Activated CD4-positive, alpha-beta T cell treated with anti-CD3 and anti-CD28 coated beads for 36 hours (primary cell): ENCODE results near the gene ECHS1. TPM values are rescaled to one million over a fixed set of nuclear protein-coding genes. Genes with fewer than 3 reads are reported as not detected.

ENCODE experiments used
- ATAC-seq: fragments of 200-7000 bp; cut with Tn5 transposase; one replicate; pipeline ENCODE4 v1.10.0; 2021; ENCODE audit warnings: mild to moderate bottlenecking, moderate library complexity
- CTCF ChIA-PET: fragments of 350-600 bp; sonication (Branson Sonifier 250); formaldehyde crosslinking; loops from one replicate; lab custom pipeline; 2021; ENCODE audit warnings: antibody characterized with exemption; lab: Charles Lee
- POLR2A ChIA-PET: fragments of 350-600 bp; sonication (Branson Sonifier 250); formaldehyde crosslinking; loops from one replicate; lab custom pipeline; 2021; ENCODE audit warnings: antibody characterized with exemption, inconsistent platforms; lab: Charles Lee
- DNase-seq: peaks from one replicate; pipeline ENCODE4 v3.0.0-alpha.2; 2020
- H3K27ac Mint-ChIP-seq: one replicate; pipeline ENCODE4 v1.8.0; 2021; ENCODE audit warnings: mixed read lengths
- H3K27me3 Mint-ChIP-seq: one replicate; pipeline ENCODE4 v1.8.0; 2021; ENCODE audit warnings: mixed read lengths
- H3K36me3 Mint-ChIP-seq: one replicate; pipeline ENCODE4 v1.8.0; 2021; ENCODE audit warnings: low read depth, mixed read lengths
- H3K4me1 Mint-ChIP-seq: one replicate; pipeline ENCODE4 v1.8.0; 2021; ENCODE audit warnings: mixed read lengths
- H3K4me3 Mint-ChIP-seq: one replicate; pipeline ENCODE4 v1.8.0; 2021; ENCODE audit warnings: mild to moderate bottlenecking, moderate library complexity, mixed read lengths
- H3K9me3 Mint-ChIP-seq: one replicate; pipeline ENCODE4 v1.8.0; 2021; ENCODE audit warnings: low read depth, mixed read lengths
- intact Hi-C, 2 experiments: fragments of 100-400 bp; cut with DNase I in 1 of 2; cut with micrococcal nuclease in 1 of 2; formaldehyde crosslinking; loops; one replicate each; pipeline versions ENCODE4 v1.14.2 to v1.15.1; 2022 to 2024; cut with DNase I, micrococcal nuclease
- total RNA-seq, 2 experiments: library from RNA; stranded (reverse); gene quantifications; one replicate each; pipeline ENCODE4 v1.2.3, GENCODE V29; 2021

The ECHS1 gene
- total RNA-seq, 2 experiments from 2014 or later, result 42.0 to 56.7 TPM

DNA sequence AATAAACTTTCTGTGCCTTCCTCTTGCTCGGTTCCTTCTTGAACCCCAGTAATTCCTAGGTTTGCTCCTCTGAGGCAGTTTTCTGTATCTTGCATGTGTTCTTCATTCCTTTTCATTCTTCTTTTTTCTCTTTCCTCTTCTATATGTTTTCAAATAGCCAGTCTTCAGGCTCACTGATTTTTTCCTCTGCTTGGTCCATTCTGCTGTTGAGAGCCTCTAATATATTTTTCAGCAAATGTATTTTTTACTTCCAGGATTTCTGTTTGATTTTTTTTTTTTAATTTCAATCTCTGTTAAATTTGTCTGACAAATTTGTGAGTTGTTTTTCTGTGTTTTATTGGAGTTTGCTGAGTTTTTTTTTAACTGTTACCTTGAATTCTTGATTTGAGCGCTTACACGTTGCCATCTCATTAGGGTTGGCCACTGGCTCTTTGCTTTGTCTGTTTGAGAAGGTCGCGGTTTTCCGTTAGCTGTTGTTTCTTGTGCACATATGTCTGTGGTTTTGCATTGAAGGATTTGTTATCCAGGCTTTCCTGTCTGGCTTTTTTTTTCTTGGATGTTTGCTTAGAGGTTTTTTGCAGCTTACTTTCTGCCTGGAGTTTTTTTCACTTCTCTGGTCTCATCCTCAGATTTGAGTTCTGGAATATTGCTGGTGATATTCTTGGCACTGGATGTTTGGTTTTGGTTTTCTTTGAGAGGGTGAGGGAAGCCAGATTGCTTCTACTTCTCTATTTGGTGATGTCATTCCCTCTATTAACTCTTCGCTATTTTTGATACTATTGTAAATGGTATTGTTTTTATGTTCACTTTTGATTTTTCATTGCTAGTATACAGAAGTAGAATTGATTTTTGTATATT is 38.6 kb upstream of the ECHS1 start:
- H3K27ac Mint-ChIP-seq, result no peak overlapping the region
- ChIA-PET CTCF (interaction anchor here (0.8 to 1.4 kb wide), 2 partner anchors 27 to 83 kb away, joined by 4 read pairs; no protein-coding TSS in a partner anchor), POLR2A (no interaction called here)
- peaks cover 84% of the 10 kb centered on the region for H3K36me3 Mint-ChIP-seq
- peaks cover 27% of the 10 kb centered on the region for H3K9me3 Mint-ChIP-seq
- no peak for DNase-seq
- intact Hi-C loops, result no loop called here
- peaks cover 18% of the 10 kb centered on the region for H3K4me1 Mint-ChIP-seq
- ATAC-seq, result no peak
- H3K4me3 Mint-ChIP-seq, result no peak overlapping the region
- H3K27me3 Mint-ChIP-seq, result no peaks in the 10 kb centered on the region

DNA sequence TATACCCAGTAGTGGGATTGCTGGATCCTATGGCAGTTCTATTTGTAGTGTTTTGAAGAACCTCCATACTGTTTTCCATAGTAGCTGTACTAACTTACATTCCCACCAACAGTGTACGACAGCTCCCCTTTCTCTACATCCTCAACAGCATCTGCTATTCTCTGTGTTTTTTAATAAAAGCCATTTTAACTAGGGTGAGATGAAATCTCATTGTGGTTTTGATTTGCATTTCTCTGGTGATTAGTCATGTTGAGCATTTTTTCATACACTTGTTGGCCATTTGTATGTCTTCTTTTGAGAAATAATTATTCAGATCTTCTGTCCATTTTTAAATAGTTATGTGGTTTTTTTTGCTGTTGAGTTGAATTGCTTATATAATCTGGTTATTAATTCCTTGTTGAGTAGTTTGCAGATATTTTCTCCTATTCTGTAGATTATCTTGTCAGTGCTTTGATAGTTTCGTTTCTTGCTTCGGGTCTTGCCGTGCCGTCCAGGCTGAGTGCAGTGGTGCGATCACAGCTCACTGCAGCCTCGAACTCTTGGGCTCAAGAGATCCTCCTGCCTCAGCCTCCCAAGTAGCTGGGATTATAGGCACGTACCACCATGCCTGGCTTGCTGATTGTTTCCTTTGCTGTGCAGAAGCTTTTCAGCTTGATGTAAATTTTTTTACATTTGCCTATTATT is 32.8 kb upstream of the ECHS1 start:
- ATAC-seq (peak; percentile 65), DNase-seq (no peak)
- Mint-ChIP-seq H3K4me1 (peaks cover 45% of the 10 kb centered on the region), H3K27ac (peak overlapping the region; percentile 12), H3K27me3 (no peaks in the 10 kb centered on the region), H3K36me3 (peaks cover 67% of the 10 kb centered on the region), H3K4me3 (no peak overlapping the region), H3K9me3 (peaks cover 12% of the 10 kb centered on the region)
- intact Hi-C loops, result no loop called here
- POLR2A ChIA-PET, result no interaction called here
- CTCF ChIA-PET, result no interaction called here

DNA sequence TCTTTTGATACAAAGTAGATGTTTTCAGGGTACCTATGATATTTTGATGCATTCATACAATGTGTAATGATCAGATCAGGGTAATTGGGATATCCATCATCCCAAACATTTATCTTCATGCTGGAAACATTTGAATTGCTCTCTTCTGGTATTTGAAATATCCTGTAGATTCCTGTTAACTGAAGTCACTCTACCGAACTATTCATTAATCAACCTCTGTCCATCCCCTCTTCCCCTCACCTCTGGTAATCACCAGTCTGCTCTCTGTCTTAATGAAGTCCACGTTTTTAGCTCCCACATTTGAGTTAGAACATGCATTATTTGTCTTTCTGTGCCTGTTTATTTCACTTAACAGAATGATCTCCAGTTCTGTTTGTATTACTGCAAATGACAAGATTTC is 32.1 kb upstream of the ECHS1 start:
- Mint-ChIP-seq H3K36me3 (peaks cover 63% of the 10 kb centered on the region), H3K27me3 (no peaks in the 10 kb centered on the region), H3K27ac (peak overlapping the region; percentile 12), H3K4me3 (no peak overlapping the region), H3K4me1 (peaks cover 53% of the 10 kb centered on the region), H3K9me3 (peaks cover 8% of the 10 kb centered on the region)
- intact Hi-C loops, result no loop called here
- DNase-seq, result no peak
- POLR2A ChIA-PET, result interaction anchor here (0.6 kb wide), 1 partner anchor 182 kb away, joined by 3 read pairs; no protein-coding TSS in a partner anchor
- ATAC-seq, result no peak
- CTCF ChIA-PET, result no interaction called here

DNA sequence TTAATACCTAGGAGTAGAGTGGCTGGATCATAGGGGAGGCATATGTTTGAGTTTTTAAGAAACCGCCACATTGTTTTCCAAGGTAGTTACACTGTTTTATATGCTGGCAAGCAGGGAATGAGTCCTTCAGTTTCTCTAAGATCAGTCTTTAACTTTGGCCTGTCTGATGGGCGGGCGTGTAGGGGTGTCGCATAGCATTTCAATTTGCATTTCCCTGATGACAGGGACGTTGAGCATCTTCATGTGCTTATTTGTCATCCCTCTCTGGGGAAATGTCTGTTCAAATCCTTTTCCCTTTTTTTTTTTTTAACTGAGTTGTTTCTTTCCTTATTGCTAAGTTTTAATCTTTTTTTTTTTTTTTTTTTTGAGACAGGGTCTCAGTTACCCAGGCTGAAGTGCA is 30.6 kb upstream of the ECHS1 start:
- Mint-ChIP-seq H3K4me1 (peaks cover 54% of the 10 kb centered on the region), H3K4me3 (no peak overlapping the region), H3K9me3 (peaks cover 2% of the 10 kb centered on the region), H3K27ac (no peak overlapping the region), H3K27me3 (no peaks in the 10 kb centered on the region), H3K36me3 (peaks cover 59% of the 10 kb centered on the region)
- ATAC-seq (no peak), DNase-seq (no peak)
- ChIA-PET POLR2A (no interaction called here), CTCF (no interaction called here)
- intact Hi-C loops, result no loop called here

DNA sequence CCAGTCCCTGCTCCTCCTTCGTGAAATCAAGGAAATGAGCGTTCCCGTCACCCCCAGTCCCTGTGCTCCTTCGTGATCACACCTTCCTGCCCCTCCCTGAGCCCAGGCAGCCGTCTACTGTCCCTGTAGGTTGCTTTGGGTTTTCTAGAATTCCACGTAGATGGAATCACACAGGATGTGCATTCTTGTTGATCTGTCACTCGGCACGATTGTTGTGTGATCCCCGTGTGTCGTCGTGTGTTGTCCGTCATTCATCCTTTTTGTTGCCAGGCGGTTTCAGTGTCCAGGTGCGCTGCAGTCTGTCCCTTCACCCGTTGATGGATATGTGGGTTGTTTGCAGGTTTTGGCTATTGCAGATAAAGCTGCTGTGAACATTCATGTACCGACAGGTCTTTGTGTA is 30.2 kb upstream of the ECHS1 start:
- Mint-ChIP-seq H3K4me1 (peaks cover 51% of the 10 kb centered on the region), H3K9me3 (peaks cover 2% of the 10 kb centered on the region), H3K4me3 (no peak overlapping the region), H3K27me3 (no peaks in the 10 kb centered on the region), H3K36me3 (peaks cover 59% of the 10 kb centered on the region), H3K27ac (no peak overlapping the region)
- DNase-seq, result no peak
- ChIA-PET CTCF (no interaction called here), POLR2A (no interaction called here)
- intact Hi-C loops, result no loop called here
- ATAC-seq, result no peak

DNA sequence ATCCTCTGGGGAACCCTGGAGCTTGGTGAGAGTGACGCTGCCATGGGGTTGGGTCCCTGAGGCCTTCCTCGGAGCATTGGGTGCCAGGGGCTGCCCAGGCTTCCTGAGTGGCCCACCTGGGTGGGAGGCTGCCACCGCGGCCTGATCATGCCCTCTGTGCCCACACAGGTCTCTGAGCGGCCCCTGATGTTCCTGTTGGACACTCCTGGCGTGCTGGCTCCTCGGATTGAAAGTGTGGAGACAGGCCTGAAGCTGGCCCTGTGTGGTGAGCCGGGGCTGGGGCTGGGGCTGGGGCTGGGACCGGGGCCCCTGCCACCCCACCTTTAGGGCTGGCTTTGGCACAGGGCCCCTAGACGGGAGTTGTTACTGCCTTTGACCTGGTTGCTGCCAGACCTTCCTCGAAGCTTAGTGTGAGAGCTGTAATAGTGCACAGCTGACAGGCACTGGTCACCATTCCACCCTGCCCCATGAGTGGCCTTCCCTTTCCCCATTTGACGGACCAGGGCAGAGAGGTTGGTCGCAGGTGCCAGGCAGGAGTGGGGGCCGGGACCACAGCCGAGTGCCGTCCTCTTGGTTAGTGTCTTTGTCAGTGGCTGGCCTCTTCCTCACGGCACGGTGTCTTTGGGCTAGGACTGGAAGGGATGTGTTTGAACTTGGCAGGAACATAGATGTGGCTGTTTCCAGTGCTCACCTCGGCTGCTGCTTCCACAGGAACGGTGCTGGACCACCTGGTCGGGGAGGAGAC is 29.0 kb upstream of the ECHS1 start:
- no peak for ATAC-seq
- intact Hi-C loops, result no loop called here
- H3K36me3 Mint-ChIP-seq, result peaks cover 58% of the 10 kb centered on the region
- H3K4me3 Mint-ChIP-seq, result no peak overlapping the region
- no peak overlapping the region for H3K27ac Mint-ChIP-seq
- DNase-seq, result no peak
- H3K9me3 Mint-ChIP-seq, result no peaks in the 10 kb centered on the region
- ChIA-PET POLR2A (no interaction called here), CTCF (no interaction called here)
- peaks cover 50% of the 10 kb centered on the region for H3K4me1 Mint-ChIP-seq
- no peaks in the 10 kb centered on the region for H3K27me3 Mint-ChIP-seq

DNA sequence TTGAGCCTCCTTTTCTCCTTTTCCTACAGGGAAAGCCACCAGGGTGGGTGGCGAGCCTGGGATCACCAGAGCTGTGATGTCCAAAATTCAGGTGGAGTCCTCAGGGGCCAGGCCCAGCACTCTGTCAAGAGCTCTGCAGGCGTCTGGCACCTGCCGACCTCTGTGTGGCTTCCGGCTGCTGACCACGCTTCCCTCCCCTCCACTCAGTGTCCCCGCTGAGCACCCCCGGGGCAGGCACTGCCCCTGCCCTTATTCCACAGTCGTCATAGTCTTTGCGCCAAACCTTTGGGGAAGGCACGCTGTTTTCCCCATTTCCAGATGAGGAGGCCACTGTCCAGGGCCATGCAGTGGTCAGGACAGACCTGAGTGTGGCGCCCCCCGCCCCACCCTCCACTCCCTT is 28.3 kb upstream of the ECHS1 start:
- ATAC-seq (no peak), DNase-seq (no peak)
- POLR2A ChIA-PET, result no interaction called here
- H3K4me3 Mint-ChIP-seq, result no peak overlapping the region
- H3K9me3 Mint-ChIP-seq, result no peaks in the 10 kb centered on the region
- H3K36me3 Mint-ChIP-seq, result peaks cover 57% of the 10 kb centered on the region
- CTCF ChIA-PET, result no interaction called here
- intact Hi-C loops, result no loop called here
- H3K27ac Mint-ChIP-seq, result peak overlapping the region; percentile 56
- H3K4me1 Mint-ChIP-seq, result peaks cover 48% of the 10 kb centered on the region
- H3K27me3 Mint-ChIP-seq, result no peaks in the 10 kb centered on the region

DNA sequence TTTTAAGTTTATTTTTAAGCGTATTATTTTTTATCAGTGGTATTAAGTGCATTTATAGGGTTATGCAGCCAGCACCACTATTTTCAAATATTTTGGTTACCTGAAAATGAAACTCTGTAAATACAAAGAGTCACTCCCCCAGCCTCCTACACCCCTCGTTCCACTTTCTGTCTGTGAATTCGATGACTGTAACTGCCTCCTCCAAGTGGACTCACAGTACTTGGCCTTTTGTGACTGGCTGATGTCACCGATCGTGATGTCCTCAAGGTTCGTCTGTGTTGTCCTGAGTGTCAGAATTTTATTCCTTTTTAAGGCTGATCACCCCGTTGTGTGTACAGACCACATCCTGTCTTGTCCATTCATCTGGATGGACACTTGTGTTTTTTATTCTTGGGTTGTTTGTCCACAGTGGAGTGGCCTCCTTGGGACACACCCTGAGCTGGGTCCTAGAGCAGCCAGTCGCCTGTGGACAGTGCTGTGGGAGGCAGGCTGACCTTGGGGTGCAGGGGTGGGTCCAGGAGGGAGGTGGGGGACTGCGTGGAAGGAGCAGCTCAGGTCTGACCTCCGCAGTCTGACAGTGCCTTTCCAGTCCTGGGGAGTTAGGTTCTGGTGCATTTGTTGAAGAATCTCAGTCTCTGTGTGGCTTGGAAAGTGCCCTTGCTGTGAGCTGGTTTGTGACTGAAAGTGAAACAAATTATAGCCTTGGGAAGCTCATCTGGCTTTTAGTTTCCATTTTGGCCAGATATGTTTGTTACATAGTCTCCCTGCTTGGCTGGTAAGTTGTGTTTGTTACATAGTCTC is 27.7 kb upstream of the ECHS1 start:
- ATAC-seq (peak; percentile 59), DNase-seq (no peak)
- peak overlapping the region; percentile 56 for H3K27ac Mint-ChIP-seq
- H3K27me3 Mint-ChIP-seq, result no peaks in the 10 kb centered on the region
- intact Hi-C loops, result no loop called here
- peaks cover 49% of the 10 kb centered on the region for H3K4me1 Mint-ChIP-seq
- peaks cover 52% of the 10 kb centered on the region for H3K36me3 Mint-ChIP-seq
- ChIA-PET POLR2A (no interaction called here), CTCF (no interaction called here)
- H3K4me3 Mint-ChIP-seq, result no peak overlapping the region
- no peaks in the 10 kb centered on the region for H3K9me3 Mint-ChIP-seq

DNA sequence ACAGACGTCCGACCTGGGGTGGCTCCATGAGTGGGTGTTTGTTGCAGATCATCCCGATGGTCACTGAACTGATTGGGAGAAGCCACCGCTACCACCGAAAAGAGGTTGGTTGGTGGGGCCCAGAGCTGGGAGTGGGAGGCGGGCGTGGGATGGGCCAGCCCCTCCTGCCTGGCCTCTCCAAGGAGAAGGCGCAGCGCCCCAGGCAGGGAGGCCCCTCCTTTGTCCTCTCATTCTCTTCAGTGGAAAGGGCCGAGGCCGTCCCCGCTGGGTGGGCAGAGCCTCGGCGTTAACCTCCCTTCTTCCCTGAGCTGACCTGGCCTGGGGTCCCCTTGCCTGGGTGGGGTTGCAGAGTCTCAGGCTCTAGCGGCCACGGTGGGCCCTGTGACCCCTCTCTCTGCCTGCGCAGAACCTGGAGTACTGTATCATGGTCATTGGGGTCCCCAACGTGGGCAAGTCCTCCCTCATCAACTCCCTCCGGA is 26.0 kb upstream of the ECHS1 start:
- no peaks in the 10 kb centered on the region for H3K9me3 Mint-ChIP-seq
- H3K27me3 Mint-ChIP-seq, result no peaks in the 10 kb centered on the region
- H3K4me1 Mint-ChIP-seq, result peaks cover 45% of the 10 kb centered on the region
- no peak overlapping the region for H3K4me3 Mint-ChIP-seq
- peaks cover 51% of the 10 kb centered on the region for H3K36me3 Mint-ChIP-seq
- DNase-seq, result no peak
- intact Hi-C loops, result no loop called here
- H3K27ac Mint-ChIP-seq, result no peak overlapping the region
- CTCF ChIA-PET, result interaction anchor here (1.3 kb wide), 1 partner anchor 40 kb away, joined by 3 read pairs; no protein-coding TSS in a partner anchor
- POLR2A ChIA-PET, result no interaction called here
- no peak for ATAC-seq

DNA sequence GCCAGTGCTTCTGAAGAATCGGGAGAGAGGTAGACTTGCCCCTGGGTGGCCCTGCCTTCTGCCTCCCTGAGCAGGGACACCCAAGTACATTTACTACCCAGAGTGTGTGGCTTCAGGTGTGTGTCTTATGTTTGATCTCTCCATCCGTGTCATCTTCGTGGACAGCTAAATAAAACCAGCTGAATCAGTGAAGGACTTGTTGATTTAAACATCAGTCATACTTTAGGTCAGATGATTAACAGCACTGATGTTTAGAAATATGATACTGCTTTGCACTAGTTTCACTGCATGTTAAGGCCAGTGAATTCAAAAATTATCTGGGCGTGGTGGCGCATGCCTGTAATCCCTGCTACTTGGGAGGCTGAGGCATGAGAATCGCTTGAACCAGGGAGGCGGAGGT is 24.8 kb upstream of the ECHS1 start:
- DNase-seq (no peak), ATAC-seq (no peak)
- ChIA-PET CTCF (interaction anchor here (1.3 kb wide), 1 partner anchor 41 kb away, joined by 3 read pairs; no protein-coding TSS in a partner anchor), POLR2A (no interaction called here)
- Mint-ChIP-seq H3K27ac (peak overlapping the region; percentile 19), H3K36me3 (peaks cover 44% of the 10 kb centered on the region), H3K4me3 (no peak overlapping the region), H3K4me1 (peaks cover 48% of the 10 kb centered on the region), H3K9me3 (no peaks in the 10 kb centered on the region), H3K27me3 (no peaks in the 10 kb centered on the region)
- intact Hi-C loops, result no loop called here
